ENCODE results near the gene HCN3.

Gene HCN3

GRCh38 chr1:155304558-155305063 is 27.3 kb downstream of the HCN3 start:
- H3K27ac ChIP-seq (ENCODE audit: low read length), result no peak overlapping the region
- H3K9ac ChIP-seq (ENCODE audit: low read length), result no peak overlapping the region
- H3K27me3 ChIP-seq (ENCODE audit: control insufficient read depth, insufficient read depth, low read length), result no peaks in the 10 kb centered on the region
- no peaks in the 10 kb centered on the region for H3K9me3 ChIP-seq (ENCODE audit: control insufficient read depth, low read depth, low read length)
- no peaks in the 10 kb centered on the region for H3K4me1 ChIP-seq (ENCODE audit: control insufficient read depth, low read depth, low read length)
- H3K36me3 ChIP-seq (ENCODE audit: control insufficient read depth, low read depth, low read length), result no peaks in the 10 kb centered on the region
- H3K4me3 ChIP-seq (ENCODE audit: low read length), result no peak overlapping the region

- Histone ChIP-seq H3K4me1 (ENCODE audit: control insufficient read depth, low read depth, low read length) (no peaks in the 10 kb centered on the region), H3K9me3 (ENCODE audit: control insufficient read depth, low read depth, low read length) (no peaks in the 10 kb centered on the region), H3K36me3 (ENCODE audit: control insufficient read depth, low read depth, low read length) (no peaks in the 10 kb centered on the region), H3K27me3 (ENCODE audit: control insufficient read depth, insufficient read depth, low read length) (no peaks in the 10 kb centered on the region), H3K9ac (ENCODE audit: low read length) (no peak overlapping the region), H3K27ac (ENCODE audit: low read length) (no peak overlapping the region), H3K4me3 (ENCODE audit: low read length) (no peak overlapping the region)
Measured at GRCh38 chr1:155305881-155306391, 28.7 kb downstream of the HCN3 start.

GRCh38 chr1:155307247-155307740 is 30.0 kb downstream of the HCN3 start:
- Histone ChIP-seq H3K9me3 (ENCODE audit: control insufficient read depth, low read depth, low read length) (no peaks in the 10 kb centered on the region), H3K4me3 (ENCODE audit: low read length) (no peak overlapping the region), H3K4me1 (ENCODE audit: control insufficient read depth, low read depth, low read length) (no peaks in the 10 kb centered on the region), H3K36me3 (ENCODE audit: control insufficient read depth, low read depth, low read length) (peaks cover 7% of the 10 kb centered on the region), H3K9ac (ENCODE audit: low read length) (no peak overlapping the region), H3K27me3 (ENCODE audit: control insufficient read depth, insufficient read depth, low read length) (no peaks in the 10 kb centered on the region), H3K27ac (ENCODE audit: low read length) (no peak overlapping the region)

- Histone ChIP-seq H3K9ac (ENCODE audit: low read length) (peak within 1 kb of the TSS; percentile 86), H3K4me1 (ENCODE audit: control insufficient read depth, low read depth, low read length) (no peaks in the 10 kb centered on the region), H3K4me3 (ENCODE audit: low read length) (peak within 1 kb of the TSS; percentile 94), H3K27me3 (ENCODE audit: control insufficient read depth, insufficient read depth, low read length) (no peaks in the 10 kb centered on the region), H3K9me3 (ENCODE audit: control insufficient read depth, low read depth, low read length) (no peaks in the 10 kb centered on the region), H3K27ac (ENCODE audit: low read length) (peak within 1 kb of the TSS; percentile 80), H3K36me3 (ENCODE audit: control insufficient read depth, low read depth, low read length) (peaks cover 17% of the 10 kb centered on the region)
Measured at GRCh38 chr1:155308493-155309422, 31.5 kb downstream of the HCN3 start, which contains the start of gene FDPS. FDPS (plus strand) TSS chr1:155308866; CDS start chr1:155309790, 924 bp downstream.

- Histone ChIP-seq H3K27me3 (ENCODE audit: control insufficient read depth, insufficient read depth, low read length) (no peaks in the 10 kb centered on the region), H3K4me3 (ENCODE audit: low read length) (peak overlapping the region; percentile 94), H3K4me1 (ENCODE audit: control insufficient read depth, low read depth, low read length) (no peaks in the 10 kb centered on the region), H3K9ac (ENCODE audit: low read length) (peak overlapping the region; percentile 86), H3K27ac (ENCODE audit: low read length) (peak overlapping the region; percentile 33), H3K36me3 (ENCODE audit: control insufficient read depth, low read depth, low read length) (peaks cover 20% of the 10 kb centered on the region), H3K9me3 (ENCODE audit: control insufficient read depth, low read depth, low read length) (no peaks in the 10 kb centered on the region)
Measured at GRCh38 chr1:155309423-155310021, 32.3 kb downstream of the HCN3 start.

- Histone ChIP-seq H3K36me3 (ENCODE audit: control insufficient read depth, low read depth, low read length) (peaks cover 39% of the 10 kb centered on the region), H3K4me3 (ENCODE audit: low read length) (no peak overlapping the region), H3K9ac (ENCODE audit: low read length) (no peak overlapping the region), H3K4me1 (ENCODE audit: control insufficient read depth, low read depth, low read length) (no peaks in the 10 kb centered on the region), H3K27ac (ENCODE audit: low read length) (no peak overlapping the region), H3K27me3 (ENCODE audit: control insufficient read depth, insufficient read depth, low read length) (no peaks in the 10 kb centered on the region), H3K9me3 (ENCODE audit: control insufficient read depth, low read depth, low read length) (no peaks in the 10 kb centered on the region)
Measured at GRCh38 chr1:155313261-155313660, 36.0 kb downstream of the HCN3 start.

GRCh38 chr1:155316922-155317321 is 39.7 kb downstream of the HCN3 start:
- H3K9ac ChIP-seq (ENCODE audit: low read length), result no peak overlapping the region
- H3K4me1 ChIP-seq (ENCODE audit: control insufficient read depth, low read depth, low read length), result peaks cover 10% of the 10 kb centered on the region
- H3K27ac ChIP-seq (ENCODE audit: low read length), result no peak overlapping the region
- no peaks in the 10 kb centered on the region for H3K9me3 ChIP-seq (ENCODE audit: control insufficient read depth, low read depth, low read length)
- H3K27me3 ChIP-seq (ENCODE audit: control insufficient read depth, insufficient read depth, low read length), result peaks cover 9% of the 10 kb centered on the region
- H3K4me3 ChIP-seq (ENCODE audit: low read length), result no peak overlapping the region
- H3K36me3 ChIP-seq (ENCODE audit: control insufficient read depth, low read depth, low read length), result peaks cover 45% of the 10 kb centered on the region

GRCh38 chr1:155318082-155318481 is 40.8 kb downstream of the HCN3 start:
- Histone ChIP-seq H3K36me3 (ENCODE audit: control insufficient read depth, low read depth, low read length) (peaks cover 38% of the 10 kb centered on the region), H3K9me3 (ENCODE audit: control insufficient read depth, low read depth, low read length) (no peaks in the 10 kb centered on the region), H3K4me3 (ENCODE audit: low read length) (no peak overlapping the region), H3K27ac (ENCODE audit: low read length) (no peak overlapping the region), H3K27me3 (ENCODE audit: control insufficient read depth, insufficient read depth, low read length) (peaks cover 16% of the 10 kb centered on the region), H3K9ac (ENCODE audit: low read length) (no peak overlapping the region), H3K4me1 (ENCODE audit: control insufficient read depth, low read depth, low read length) (peaks cover 17% of the 10 kb centered on the region)

GRCh38 chr1:155319536-155319935 is 42.3 kb downstream of the HCN3 start:
- H3K9ac ChIP-seq (ENCODE audit: low read length), result no peak overlapping the region
- H3K9me3 ChIP-seq (ENCODE audit: control insufficient read depth, low read depth, low read length), result no peaks in the 10 kb centered on the region
- peaks cover 17% of the 10 kb centered on the region for H3K4me1 ChIP-seq (ENCODE audit: control insufficient read depth, low read depth, low read length)
- H3K27ac ChIP-seq (ENCODE audit: low read length), result no peak overlapping the region
- peaks cover 16% of the 10 kb centered on the region for H3K27me3 ChIP-seq (ENCODE audit: control insufficient read depth, insufficient read depth, low read length)
- no peak overlapping the region for H3K4me3 ChIP-seq (ENCODE audit: low read length)
- H3K36me3 ChIP-seq (ENCODE audit: control insufficient read depth, low read depth, low read length), result peaks cover 31% of the 10 kb centered on the region

- Histone ChIP-seq H3K9ac (ENCODE audit: low read length) (no peak overlapping the region), H3K27me3 (ENCODE audit: control insufficient read depth, insufficient read depth, low read length) (peaks cover 16% of the 10 kb centered on the region), H3K9me3 (ENCODE audit: control insufficient read depth, low read depth, low read length) (no peaks in the 10 kb centered on the region), H3K27ac (ENCODE audit: low read length) (no peak overlapping the region), H3K4me3 (ENCODE audit: low read length) (peak overlapping the region; percentile 97), H3K4me1 (ENCODE audit: control insufficient read depth, low read depth, low read length) (peaks cover 18% of the 10 kb centered on the region), H3K36me3 (ENCODE audit: control insufficient read depth, low read depth, low read length) (peaks cover 25% of the 10 kb centered on the region)
Measured at GRCh38 chr1:155320252-155320651, 43.0 kb downstream of the HCN3 start.
